Retinal pigment epithelial cell (primary cell): Measurements from ENCODE around the gene GRIK5.
A peak's percentile ranks its signal among the peaks of the same experiment; 100 is the strongest.

ENCODE experiments used
- DNase-seq: peaks from one replicate; pipeline ENCODE4 v3.0.0-alpha.2; 2010; ENCODE audit warnings: low read depth
- H3K4me3 ChIP-seq: 2 replicates; pipeline ENCODE4 v1.5.1; 2011; ENCODE audit warnings: mild to moderate bottlenecking, low read length, control low read depth, moderate library complexity
- TF ChIP-seq, protein P1 (sequence below): conservative IDR thresholded peaks from 2 replicates; pipeline ENCODE4 v1.5.1; 2011; ENCODE audit warnings: low read depth, low read length, control low read depth, inconsistent platforms

Gene GRIK5

DNA sequence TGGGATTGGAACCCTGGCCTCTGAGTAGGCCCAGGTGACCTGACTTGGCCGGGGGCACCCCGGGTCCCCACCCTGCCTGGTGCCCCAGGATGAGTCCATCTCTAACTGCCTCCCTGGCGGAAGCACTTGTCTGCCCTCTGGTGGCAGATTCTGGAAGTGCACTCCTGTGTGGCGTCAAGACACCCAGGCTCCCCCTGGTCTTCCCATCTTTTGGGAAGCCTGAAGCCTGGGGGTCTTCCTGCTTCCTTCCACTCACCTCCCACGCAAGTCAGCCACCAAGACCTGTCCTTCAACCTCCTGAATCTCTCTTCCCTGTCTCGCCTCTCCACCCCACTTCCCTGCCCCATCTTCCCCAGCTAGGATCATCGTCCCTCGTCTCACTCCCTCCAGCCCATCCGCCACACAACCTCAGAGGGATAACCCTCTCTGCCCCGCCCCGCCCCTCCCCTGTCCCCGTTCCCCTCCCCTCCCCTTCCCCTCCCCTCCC lies 118.3 kb downstream of the GRIK5 start:
- no peak overlapping the region for H3K4me3 ChIP-seq
- DNase-seq: no peak
- TF ChIP-seq, protein P1, sequence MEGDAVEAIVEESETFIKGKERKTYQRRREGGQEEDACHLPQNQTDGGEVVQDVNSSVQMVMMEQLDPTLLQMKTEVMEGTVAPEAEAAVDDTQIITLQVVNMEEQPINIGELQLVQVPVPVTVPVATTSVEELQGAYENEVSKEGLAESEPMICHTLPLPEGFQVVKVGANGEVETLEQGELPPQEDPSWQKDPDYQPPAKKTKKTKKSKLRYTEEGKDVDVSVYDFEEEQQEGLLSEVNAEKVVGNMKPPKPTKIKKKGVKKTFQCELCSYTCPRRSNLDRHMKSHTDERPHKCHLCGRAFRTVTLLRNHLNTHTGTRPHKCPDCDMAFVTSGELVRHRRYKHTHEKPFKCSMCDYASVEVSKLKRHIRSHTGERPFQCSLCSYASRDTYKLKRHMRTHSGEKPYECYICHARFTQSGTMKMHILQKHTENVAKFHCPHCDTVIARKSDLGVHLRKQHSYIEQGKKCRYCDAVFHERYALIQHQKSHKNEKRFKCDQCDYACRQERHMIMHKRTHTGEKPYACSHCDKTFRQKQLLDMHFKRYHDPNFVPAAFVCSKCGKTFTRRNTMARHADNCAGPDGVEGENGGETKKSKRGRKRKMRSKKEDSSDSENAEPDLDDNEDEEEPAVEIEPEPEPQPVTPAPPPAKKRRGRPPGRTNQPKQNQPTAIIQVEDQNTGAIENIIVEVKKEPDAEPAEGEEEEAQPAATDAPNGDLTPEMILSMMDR: peak; percentile 99
